GM19328 (cell line): ENCODE measurements around the gene KCNQ1.

Source experiments
- ATAC-seq: cut with Tn5 transposase; IDR thresholded peaks from one replicate; pipeline ENCODE4 v1.9.1; 2021; ENCODE audit warnings: mild to moderate bottlenecking, moderate library complexity; ENCODE audit not compliant: unreplicated experiment

Gene KCNQ1

GRCh38 chr11:2706321-2706720, 261.5 kb downstream of the KCNQ1 start:
- ATAC-seq: no peak

- ATAC-seq: no peak
These were observed 262.9 kb downstream of the KCNQ1 start for GRCh38 chr11:2707736-2708135.

- no peak for ATAC-seq
These were observed 263.4 kb downstream of the KCNQ1 start for GRCh38 chr11:2708151-2708581.

- no peak for ATAC-seq
These were observed 264.0 kb downstream of the KCNQ1 start for GRCh38 chr11:2708757-2709281.

- ATAC-seq: no peak
These were observed 264.6 kb downstream of the KCNQ1 start for GRCh38 chr11:2709429-2709828.

- no peak for ATAC-seq
These were observed 266.4 kb downstream of the KCNQ1 start for GRCh38 chr11:2711161-2711560.

- no peak for ATAC-seq
These were observed 268.3 kb downstream of the KCNQ1 start for GRCh38 chr11:2713094-2713493.

GRCh38 chr11:2713661-2714462, 269.1 kb downstream of the KCNQ1 start:
- no peak for ATAC-seq

GRCh38 chr11:2714463-2714800, 269.6 kb downstream of the KCNQ1 start:
- ATAC-seq: no peak

- ATAC-seq: no peak
These were observed 270.1 kb downstream of the KCNQ1 start for GRCh38 chr11:2714871-2715270.

- ATAC-seq: no peak
These were observed 271.0 kb downstream of the KCNQ1 start for GRCh38 chr11:2715716-2716350.

GRCh38 chr11:2716376-2717095, 271.7 kb downstream of the KCNQ1 start:
- no peak for ATAC-seq

GRCh38 chr11:2717561-2718325, 272.9 kb downstream of the KCNQ1 start:
- no peak for ATAC-seq

- ATAC-seq: no peak
These were observed 274.1 kb downstream of the KCNQ1 start for GRCh38 chr11:2718817-2719438.

- no peak for ATAC-seq
These were observed 275.2 kb downstream of the KCNQ1 start for GRCh38 chr11:2719831-2720590.

- ATAC-seq: no peak
These were observed 276.6 kb downstream of the KCNQ1 start for GRCh38 chr11:2721210-2721916.

GRCh38 chr11:2722955-2723354, 278.1 kb downstream of the KCNQ1 start:
- no peak for ATAC-seq

GRCh38 chr11:2724104-2724503, 279.3 kb downstream of the KCNQ1 start:
- no peak for ATAC-seq
